GM12865 (cell line): ENCODE data around the gene TNF.

Source experiments
- DNase-seq: peaks from one replicate; pipeline ENCODE4 v3.0.0; 2010; ENCODE audit warnings: low read depth
- H3K4me3 ChIP-seq: 2 replicates; pipeline ENCODE4 v1.5.1; 2011; ENCODE audit warnings: mild to moderate bottlenecking, low read depth, low read length, control low read depth
- TF ChIP-seq, protein P1 (sequence below): IDR thresholded peaks from 2 replicates; pipeline ENCODE4 v1.5.1; 2011; ENCODE audit warnings: low read length, control low read depth, low read depth, inconsistent platforms; ENCODE audit not compliant: insufficient read depth; ENCODE audit errors: missing control alignments

The TNF gene

DNA sequence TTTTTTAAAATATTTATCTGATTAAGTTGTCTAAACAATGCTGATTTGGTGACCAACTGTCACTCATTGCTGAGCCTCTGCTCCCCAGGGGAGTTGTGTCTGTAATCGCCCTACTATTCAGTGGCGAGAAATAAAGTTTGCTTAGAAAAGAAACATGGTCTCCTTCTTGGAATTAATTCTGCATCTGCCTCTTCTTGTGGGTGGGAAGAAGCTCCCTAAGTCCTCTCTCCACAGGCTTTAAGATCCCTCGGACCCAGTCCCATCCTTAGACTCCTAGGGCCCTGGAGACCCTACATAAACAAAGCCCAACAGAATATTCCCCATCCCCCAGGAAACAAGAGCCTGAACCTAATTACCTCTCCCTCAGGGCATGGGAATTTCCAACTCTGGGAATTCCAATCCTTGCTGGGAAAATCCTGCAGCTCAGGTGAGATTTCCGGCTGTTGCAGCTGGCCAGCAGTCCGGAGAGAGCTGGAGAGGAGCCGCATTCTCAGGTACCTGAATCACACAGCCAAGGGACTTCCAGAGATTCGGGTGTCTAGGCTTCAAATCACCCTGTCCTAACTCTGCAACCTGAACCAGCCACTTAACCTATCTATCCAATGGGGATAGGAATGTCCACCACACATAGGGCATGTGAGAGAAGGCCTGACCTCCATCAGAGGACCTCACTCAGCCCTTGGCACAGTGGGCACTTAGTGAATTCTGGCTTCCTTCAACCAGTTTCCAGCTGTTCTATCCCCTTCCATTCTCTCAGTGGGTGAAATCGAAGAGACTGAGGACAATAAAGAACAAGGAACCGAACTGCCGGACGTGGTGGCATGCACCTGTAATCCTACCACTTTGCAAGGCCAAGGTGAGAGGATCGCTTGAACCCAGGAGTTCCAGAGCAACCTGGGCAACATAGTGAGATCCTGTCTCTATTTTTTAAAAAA, 3.1 kb downstream of the TNF start:
- peak overlapping the region; percentile 84 for H3K4me3 ChIP-seq
- DNase-seq, result peak; percentile 24
- TF ChIP-seq, protein P1, sequence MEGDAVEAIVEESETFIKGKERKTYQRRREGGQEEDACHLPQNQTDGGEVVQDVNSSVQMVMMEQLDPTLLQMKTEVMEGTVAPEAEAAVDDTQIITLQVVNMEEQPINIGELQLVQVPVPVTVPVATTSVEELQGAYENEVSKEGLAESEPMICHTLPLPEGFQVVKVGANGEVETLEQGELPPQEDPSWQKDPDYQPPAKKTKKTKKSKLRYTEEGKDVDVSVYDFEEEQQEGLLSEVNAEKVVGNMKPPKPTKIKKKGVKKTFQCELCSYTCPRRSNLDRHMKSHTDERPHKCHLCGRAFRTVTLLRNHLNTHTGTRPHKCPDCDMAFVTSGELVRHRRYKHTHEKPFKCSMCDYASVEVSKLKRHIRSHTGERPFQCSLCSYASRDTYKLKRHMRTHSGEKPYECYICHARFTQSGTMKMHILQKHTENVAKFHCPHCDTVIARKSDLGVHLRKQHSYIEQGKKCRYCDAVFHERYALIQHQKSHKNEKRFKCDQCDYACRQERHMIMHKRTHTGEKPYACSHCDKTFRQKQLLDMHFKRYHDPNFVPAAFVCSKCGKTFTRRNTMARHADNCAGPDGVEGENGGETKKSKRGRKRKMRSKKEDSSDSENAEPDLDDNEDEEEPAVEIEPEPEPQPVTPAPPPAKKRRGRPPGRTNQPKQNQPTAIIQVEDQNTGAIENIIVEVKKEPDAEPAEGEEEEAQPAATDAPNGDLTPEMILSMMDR, result no peak

DNA sequence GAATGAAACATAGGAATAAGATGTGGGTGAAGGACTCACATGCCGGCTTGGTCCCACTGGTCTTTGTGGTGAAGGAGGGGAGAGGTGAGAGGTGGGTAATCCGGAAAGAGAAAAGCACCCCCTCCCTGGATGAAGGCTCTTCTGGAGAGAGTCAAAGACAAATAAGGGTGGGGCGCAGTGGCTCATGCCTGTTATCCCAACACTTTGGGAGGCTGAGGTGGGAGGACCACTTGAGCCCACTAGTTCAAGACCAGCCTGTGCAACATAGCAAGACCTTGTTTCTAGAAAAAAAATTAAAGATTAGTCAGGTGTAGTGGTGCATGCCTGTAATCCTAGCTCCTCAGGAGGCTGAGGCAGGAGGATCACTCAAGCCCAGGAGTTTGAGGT, 3.7 kb downstream of the TNF start:
- peak overlapping the region; percentile 84 for H3K4me3 ChIP-seq
- TF ChIP-seq, protein P1, result no peak
- DNase-seq, result no peak

DNA sequence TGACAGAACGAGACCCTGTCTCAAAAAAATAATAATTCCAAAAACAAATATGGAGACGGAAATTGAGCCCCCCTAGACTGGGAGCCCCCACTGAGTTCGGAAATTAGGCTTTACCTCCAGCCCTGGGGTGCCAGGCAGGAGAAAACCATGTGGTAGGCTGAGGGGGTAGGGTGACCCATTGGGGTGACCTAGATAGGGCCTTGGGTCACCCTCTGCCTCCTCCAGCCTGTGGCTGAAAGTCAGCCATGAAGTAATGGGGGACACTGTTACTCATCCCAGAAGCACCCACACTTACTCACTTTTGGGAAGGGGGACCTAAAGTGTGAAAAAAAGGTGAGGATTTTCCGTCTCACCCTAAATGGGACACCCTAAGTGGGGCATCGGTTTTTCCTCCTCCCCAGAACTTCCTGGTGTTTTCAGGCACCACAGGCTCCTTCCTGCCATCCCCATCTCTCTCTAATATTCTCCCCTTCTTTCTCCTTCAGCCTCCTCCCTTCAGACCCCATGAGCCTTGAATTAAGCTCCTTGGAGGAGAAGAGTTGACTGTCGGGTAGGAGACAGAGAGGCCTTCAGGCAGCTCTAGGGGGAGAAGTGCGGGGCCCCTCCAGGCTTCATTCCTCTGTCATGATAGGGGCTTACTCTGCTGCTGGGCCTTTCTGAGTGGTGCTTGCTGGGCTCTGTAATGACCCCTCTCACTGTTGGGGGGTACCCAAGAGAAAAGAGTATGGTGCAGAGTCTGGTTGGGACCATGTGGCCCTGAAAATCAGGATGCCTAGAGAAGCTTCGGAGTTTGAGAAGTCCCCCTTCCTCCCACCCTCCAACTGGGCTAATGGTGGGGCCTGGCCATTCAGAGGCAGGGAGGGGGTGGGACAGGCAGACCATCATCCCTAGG, 4.4 kb downstream of the TNF start:
- no peak for DNase-seq
- peak overlapping the region; percentile 84 for H3K4me3 ChIP-seq
- TF ChIP-seq, protein P1, result no peak

DNA sequence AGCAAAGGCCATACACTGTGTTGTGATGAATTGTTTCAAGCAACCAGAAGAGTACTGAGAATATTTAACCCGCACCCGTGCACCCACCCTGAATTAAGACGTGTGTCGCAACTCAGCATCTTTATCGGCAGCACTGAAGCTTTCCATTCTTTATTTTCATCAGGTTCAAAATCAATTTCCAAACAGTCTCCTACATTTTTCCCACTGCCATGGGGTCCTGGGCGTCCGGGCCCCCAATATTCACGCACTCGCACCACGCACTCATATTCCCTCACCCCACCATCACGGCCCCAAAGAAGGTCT, 5.0 kb downstream of the TNF start:
- TF ChIP-seq, protein P1, result no peak
- H3K4me3 ChIP-seq, result peak overlapping the region; percentile 84
- no peak for DNase-seq

DNA sequence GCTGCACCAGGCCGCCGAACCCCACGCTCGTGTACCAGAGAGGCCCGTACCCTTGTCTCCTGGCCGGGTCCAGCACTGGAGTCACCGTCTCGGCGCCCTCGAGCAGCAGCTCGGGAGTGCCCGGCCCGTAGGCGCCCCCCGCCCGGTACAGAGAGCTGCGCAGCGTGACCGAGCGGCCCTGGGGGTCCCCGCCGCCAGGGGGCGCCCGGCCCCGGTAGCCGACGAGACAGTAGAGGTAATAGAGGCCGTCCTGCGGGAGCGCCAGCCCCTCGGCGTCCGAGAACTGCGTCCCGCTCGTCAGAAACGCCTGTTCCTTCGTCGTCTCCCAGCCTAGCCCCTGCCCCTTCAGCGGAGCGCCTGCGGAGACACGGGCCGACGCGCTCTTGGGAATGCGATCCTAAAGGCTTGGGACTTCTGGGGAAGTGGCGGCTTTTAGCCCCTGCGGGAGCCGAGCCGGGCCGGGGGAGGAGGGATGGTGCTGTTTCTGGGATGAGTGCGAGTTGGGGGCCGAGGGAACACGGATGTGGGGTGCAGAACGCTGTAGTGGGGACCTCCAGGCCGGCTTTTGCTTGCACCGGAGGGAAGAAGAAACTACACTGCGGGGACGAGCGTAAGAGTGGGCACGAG, 5.6 kb downstream of the TNF start:
- H3K4me3 ChIP-seq, result peak overlapping the region; percentile 84
- peak; percentile 88 for DNase-seq
- TF ChIP-seq, protein P1, result peak; percentile 94

DNA sequence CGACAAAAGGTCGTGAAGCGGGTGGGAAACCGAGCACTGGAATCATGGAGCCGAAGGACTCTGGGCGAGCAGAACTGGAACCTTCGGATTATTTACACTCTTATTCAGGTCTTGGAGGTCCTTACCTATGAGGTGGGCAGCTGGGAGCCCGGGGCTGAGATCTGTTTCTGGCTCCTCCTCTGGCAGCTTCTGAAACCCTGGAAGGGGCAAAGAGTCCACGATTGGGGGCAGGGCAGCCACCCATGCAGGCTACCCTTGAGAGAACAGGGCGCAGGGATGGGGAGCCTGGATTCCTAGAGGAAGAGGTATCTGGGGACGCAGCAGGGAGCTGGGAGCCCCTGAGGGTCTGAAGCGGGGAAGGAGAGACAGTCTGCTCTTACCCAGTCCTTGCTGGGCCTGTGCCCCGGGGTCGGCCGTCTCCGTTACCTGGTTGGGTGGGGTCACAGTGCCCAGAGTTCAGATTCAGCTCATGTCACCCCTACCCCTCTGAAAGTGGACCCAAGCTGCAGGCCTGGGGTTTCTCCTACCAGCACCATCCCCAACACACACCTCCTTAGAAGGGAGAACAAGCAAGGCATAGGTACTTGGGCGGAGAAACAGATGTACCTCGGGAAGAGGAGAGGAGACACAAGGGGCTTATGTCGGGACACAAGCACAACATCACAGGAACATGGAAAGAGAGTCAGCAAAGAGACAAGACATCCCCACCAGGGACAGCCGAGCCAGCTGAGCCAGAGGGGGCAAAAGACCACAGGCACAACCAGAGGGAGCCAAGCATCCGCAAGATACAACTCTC, 6.3 kb downstream of the TNF start:
- DNase-seq, result no peak
- peak overlapping the region; percentile 84 for H3K4me3 ChIP-seq
- TF ChIP-seq, protein P1, result no peak
